Left renal pelvis (tissue), 4 donors: Measurements from ENCODE around the gene TRAF6. TPM values are rescaled to one million over a fixed set of nuclear protein-coding genes. Genes with fewer than 3 reads are reported as not detected.

Source experiments
- DNase-seq, 4 donors: peaks; one replicate each; pipeline ENCODE4 v3.0.0-alpha.2; 2013; ENCODE audit warnings: low read depth in 4 of 4, low spot score in 3 of 4
- polyA plus RNA-seq, 4 donors: library from polyadenylated mRNA; unstranded; fragments of 120-200 nt; gene quantifications; one replicate each; pipeline ENCODE4 v1.2.1, GENCODE V29; 2013; ENCODE audit not compliant: insufficient read length in 4 of 4

Gene TRAF6
- polyA plus RNA-seq, 4 donors = 12.4 to 18.8 (median 17.2) TPM

- no peak for DNase-seq
These were observed 72.7 kb downstream of the TRAF6 start for GRCh38 chr11:36437413-36437812.

Other genes with a start within 250 kb of the TRAF6 start
- 10 to 100 TPM; 59.0 to 98.9 (median 87.4) TPM for gene COMMD9, start 220.8 kb downstream of the TRAF6 start, polyA plus RNA-seq
- gene PRR5L, start 214.0 kb downstream of the TRAF6 start, polyA plus RNA-seq = 10 to 100 TPM in 3 of 4 donors, 1 to 10 TPM in 1; 5.4 to 26.7 (median 14.7) TPM
- 1 to 10 TPM; 1.3 to 3.3 (median 2.9) TPM for gene RAG1, start 57.7 kb upstream of the TRAF6 start, polyA plus RNA-seq
- gene IFTAP, start 84.2 kb upstream of the TRAF6 start, polyA plus RNA-seq = 10 to 100 TPM; 47.7 to 70.0 (median 57.5) TPM
- gene RAG2, start 88.0 kb upstream of the TRAF6 start, polyA plus RNA-seq = 1 to 10 TPM in 1 of 4 donors, under 1 TPM in 3; 0.30 to 1.1 (median 0.57) TPM